Breast epithelium (tissue), 4 donors: ENCODE results near the gene MRPS24. TPM values are rescaled to one million over a fixed set of nuclear protein-coding genes. Genes with fewer than 3 reads are reported as not detected.

ENCODE experiments used
- DNase-seq, 2 donors: peaks; one replicate each; pipeline ENCODE4 v3.0.0-alpha.2; 2019; ENCODE audit warnings: low spot score in 2 of 2
- H3K27ac ChIP-seq, 2 donors: fragments of 200-600 bp; sonication (generic) in 1 of 2; one replicate each; pipeline ENCODE4 v1.5.1; 2016 to 2019; ENCODE audit warnings: mild to moderate bottlenecking in 1 of 2
- H3K27me3 ChIP-seq, 2 donors: fragments of 200-600 bp; sonication (generic) in 1 of 2; one replicate each; pipeline versions ENCODE4 v1.5.1 to v1.6.0; 2017 to 2019; ENCODE audit warnings: control low read depth in 1 of 2, mild to moderate bottlenecking in 1 of 2
- H3K36me3 ChIP-seq: fragments of 200-600 bp; one replicate; pipeline ENCODE4 v1.5.1; 2019
- H3K4me1 ChIP-seq, 2 donors: fragments of 200-600 bp; sonication (generic); one replicate each; pipeline ENCODE4 v1.5.1; 2016 to 2019; ENCODE audit warnings: control low read depth in 1 of 2
- H3K4me3 ChIP-seq, 3 donors: fragments of 200-600 bp; sonication (generic); 1 replicate in 2 of 3; 2 replicates in 1 of 3; pipeline ENCODE4 v1.5.1; 2016 to 2019; ENCODE audit warnings: mild to moderate bottlenecking in 3 of 3, moderate library complexity in 2 of 3
- H3K9me3 ChIP-seq, 2 donors: fragments of 200-600 bp; sonication (generic) in 1 of 2; one replicate each; pipeline ENCODE4 v1.5.1; 2016 to 2019; ENCODE audit warnings: control low read depth in 1 of 2
- CTCF ChIP-seq, 3 donors: fragments of 450-650 bp; IDR thresholded peaks; one replicate each; pipeline ENCODE4 v1.5.1; 2016 to 2017; ENCODE audit warnings: antibody characterized with exemption in 3 of 3, mild to moderate bottlenecking in 3 of 3, moderate library complexity in 3 of 3
- POLR2A ChIP-seq: fragments of 450-650 bp; IDR thresholded peaks from one replicate; pipeline ENCODE4 v1.6.1; 2016; ENCODE audit warnings: antibody characterized with exemption, mild to moderate bottlenecking, moderate library complexity
- POLR2AphosphoS5 ChIP-seq, 3 donors: sonication (generic); formaldehyde crosslinking; IDR thresholded peaks; one replicate each; pipeline ENCODE4 v1.6.1; 2017; ENCODE audit warnings: antibody characterized with exemption in 3 of 3
- intact Hi-C: fragments of 100-400 bp; cut with DNase I; formaldehyde crosslinking; loops from one replicate; pipeline ENCODE4 v1.15.1; 2023; ENCODE audit warnings: low total_unique reads
- total RNA-seq, 3 donors: library from RNA; depleted of rRNA; stranded (reverse); fragments of >200 nt; gene quantifications; one replicate each; pipeline ENCODE4 v1.1.0, GENCODE V29; 2016

The MRPS24 gene
- total RNA-seq, 3 donors from 2014 or later, result 75.4 to 86.1 (median 81.0) TPM

GRCh38 chr7:43856996-43857395 lies 12.3 kb downstream of the MRPS24 start:
- H3K4me3 ChIP-seq, result no peak overlapping the region
- no peak for DNase-seq
- TF ChIP-seq POLR2A, result no peak
- no peak for TF ChIP-seq POLR2AphosphoS5 (IDR thresholded peaks at IDR 0.05)
- TF ChIP-seq CTCF (IDR thresholded peaks at IDR 0.05), result no peak

GRCh38 chr7:43856316-43856715 lies 13.0 kb downstream of the MRPS24 start:
- no peaks in the 10 kb centered on the region for H3K27me3 ChIP-seq
- no peaks in the 10 kb centered on the region for H3K4me1 ChIP-seq
- no peak for DNase-seq
- H3K36me3 ChIP-seq, result no peaks in the 10 kb centered on the region
- TF ChIP-seq CTCF (IDR thresholded peaks at IDR 0.05) (no peak), POLR2AphosphoS5 (IDR thresholded peaks at IDR 0.05) (no peak), POLR2A (no peak)
- intact Hi-C loops, result no loop called here
- no peak overlapping the region for H3K27ac ChIP-seq
- no peak overlapping the region for H3K4me3 ChIP-seq
- H3K9me3 ChIP-seq, result no peaks in the 10 kb centered on the region

More at GRCh38 chr7:43856996-43857395, 12.3 kb downstream of the MRPS24 start:
- no peak overlapping the region for H3K27ac ChIP-seq
- no peaks in the 10 kb centered on the region for H3K27me3 ChIP-seq
- H3K4me1 ChIP-seq, result no peaks in the 10 kb centered on the region
- H3K36me3 ChIP-seq, result no peaks in the 10 kb centered on the region
- intact Hi-C loops, result no loop called here
- no peaks in the 10 kb centered on the region for H3K9me3 ChIP-seq

- no peak overlapping the region for H3K4me3 ChIP-seq
- intact Hi-C loops, result no loop called here
- H3K27ac ChIP-seq, result no peak overlapping the region
- DNase-seq, result no peak
- H3K36me3 ChIP-seq, result no peaks in the 10 kb centered on the region
- no peaks in the 10 kb centered on the region for H3K9me3 ChIP-seq
- TF ChIP-seq POLR2AphosphoS5 (IDR thresholded peaks at IDR 0.05) (no peak), POLR2A (no peak), CTCF (IDR thresholded peaks at IDR 0.05) (no peak)
- no peaks in the 10 kb centered on the region for H3K4me1 ChIP-seq
- no peaks in the 10 kb centered on the region for H3K27me3 ChIP-seq
Observed at GRCh38 chr7:43855176-43855575, 14.1 kb downstream of the MRPS24 start.

- no peak overlapping the region for H3K27ac ChIP-seq
Observed at GRCh38 chr7:43851805-43852204, 17.5 kb downstream of the MRPS24 start.

More at GRCh38 chr7:43851805-43852204, 17.5 kb downstream of the MRPS24 start:
- no peaks in the 10 kb centered on the region for H3K27me3 ChIP-seq
- no peaks in the 10 kb centered on the region for H3K9me3 ChIP-seq
- TF ChIP-seq CTCF (IDR thresholded peaks at IDR 0.05) (no peak), POLR2AphosphoS5 (IDR thresholded peaks at IDR 0.05) (no peak), POLR2A (no peak)
- intact Hi-C loops, result no loop called here
- H3K36me3 ChIP-seq, result no peaks in the 10 kb centered on the region
- no peaks in the 10 kb centered on the region for H3K4me1 ChIP-seq
- H3K4me3 ChIP-seq, result no peak overlapping the region
- no peak for DNase-seq
